ENCODE results near the gene CDK5R2.

DNA sequence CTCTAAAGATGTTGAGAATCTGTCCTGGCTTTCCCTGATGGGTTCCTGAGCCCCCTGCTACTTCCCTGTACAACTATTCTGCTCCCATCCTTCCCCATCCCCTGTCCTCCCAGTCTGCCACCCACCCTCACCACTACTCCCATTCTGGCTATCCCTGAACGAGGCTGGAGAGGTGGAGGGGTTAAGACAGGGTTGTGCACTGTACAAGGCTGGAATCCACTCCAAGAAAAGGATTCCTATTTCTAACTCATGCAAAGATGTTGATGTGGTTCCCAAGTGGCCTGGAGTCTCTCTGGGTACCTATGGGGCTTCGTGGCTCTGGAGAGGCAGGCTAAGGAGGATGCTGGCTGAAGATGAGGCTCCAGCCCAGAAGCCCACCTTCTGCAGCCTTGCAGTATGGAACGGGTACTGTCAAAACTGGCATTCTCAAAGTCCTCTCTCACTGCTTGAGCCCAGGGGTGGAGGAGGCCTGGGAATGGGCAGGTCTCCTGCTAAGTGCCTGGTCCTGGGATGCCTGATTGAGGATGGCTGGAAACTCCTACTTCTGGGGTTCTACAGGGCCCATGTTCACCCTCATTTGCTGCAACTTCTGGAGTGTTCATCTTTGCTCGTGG lies 26.8 kb downstream of the CDK5R2 start:
- TF ChIP-seq, protein P1, sequence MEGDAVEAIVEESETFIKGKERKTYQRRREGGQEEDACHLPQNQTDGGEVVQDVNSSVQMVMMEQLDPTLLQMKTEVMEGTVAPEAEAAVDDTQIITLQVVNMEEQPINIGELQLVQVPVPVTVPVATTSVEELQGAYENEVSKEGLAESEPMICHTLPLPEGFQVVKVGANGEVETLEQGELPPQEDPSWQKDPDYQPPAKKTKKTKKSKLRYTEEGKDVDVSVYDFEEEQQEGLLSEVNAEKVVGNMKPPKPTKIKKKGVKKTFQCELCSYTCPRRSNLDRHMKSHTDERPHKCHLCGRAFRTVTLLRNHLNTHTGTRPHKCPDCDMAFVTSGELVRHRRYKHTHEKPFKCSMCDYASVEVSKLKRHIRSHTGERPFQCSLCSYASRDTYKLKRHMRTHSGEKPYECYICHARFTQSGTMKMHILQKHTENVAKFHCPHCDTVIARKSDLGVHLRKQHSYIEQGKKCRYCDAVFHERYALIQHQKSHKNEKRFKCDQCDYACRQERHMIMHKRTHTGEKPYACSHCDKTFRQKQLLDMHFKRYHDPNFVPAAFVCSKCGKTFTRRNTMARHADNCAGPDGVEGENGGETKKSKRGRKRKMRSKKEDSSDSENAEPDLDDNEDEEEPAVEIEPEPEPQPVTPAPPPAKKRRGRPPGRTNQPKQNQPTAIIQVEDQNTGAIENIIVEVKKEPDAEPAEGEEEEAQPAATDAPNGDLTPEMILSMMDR (IDR thresholded peaks at IDR 0.05 in 2 of 3, conservative IDR thresholded peaks at IDR 0.05 in 1 of 3; ENCODE audit: borderline replicate concordance in 1 of 3, insufficient read depth in 1 of 3, low read depth in 2 of 3, low read length in 2 of 3), result no peak
- TF ChIP-seq POLR2AphosphoS5 (IDR thresholded peaks at IDR 0.05; ENCODE audit: low read depth, low read length), result no peak
- TF ChIP-seq POLR2A (IDR thresholded peaks at IDR 0.05; ENCODE audit: borderline replicate concordance, extremely low read depth, insufficient read depth, insufficient read length), result no peak
- no peak for TF ChIP-seq JUND (IDR thresholded peaks at IDR 0.05)
- TF ChIP-seq, protein P2, sequence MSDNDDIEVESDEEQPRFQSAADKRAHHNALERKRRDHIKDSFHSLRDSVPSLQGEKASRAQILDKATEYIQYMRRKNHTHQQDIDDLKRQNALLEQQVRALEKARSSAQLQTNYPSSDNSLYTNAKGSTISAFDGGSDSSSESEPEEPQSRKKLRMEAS (IDR thresholded peaks at IDR 0.05), result no peak
- TF ChIP-seq, protein P3, sequence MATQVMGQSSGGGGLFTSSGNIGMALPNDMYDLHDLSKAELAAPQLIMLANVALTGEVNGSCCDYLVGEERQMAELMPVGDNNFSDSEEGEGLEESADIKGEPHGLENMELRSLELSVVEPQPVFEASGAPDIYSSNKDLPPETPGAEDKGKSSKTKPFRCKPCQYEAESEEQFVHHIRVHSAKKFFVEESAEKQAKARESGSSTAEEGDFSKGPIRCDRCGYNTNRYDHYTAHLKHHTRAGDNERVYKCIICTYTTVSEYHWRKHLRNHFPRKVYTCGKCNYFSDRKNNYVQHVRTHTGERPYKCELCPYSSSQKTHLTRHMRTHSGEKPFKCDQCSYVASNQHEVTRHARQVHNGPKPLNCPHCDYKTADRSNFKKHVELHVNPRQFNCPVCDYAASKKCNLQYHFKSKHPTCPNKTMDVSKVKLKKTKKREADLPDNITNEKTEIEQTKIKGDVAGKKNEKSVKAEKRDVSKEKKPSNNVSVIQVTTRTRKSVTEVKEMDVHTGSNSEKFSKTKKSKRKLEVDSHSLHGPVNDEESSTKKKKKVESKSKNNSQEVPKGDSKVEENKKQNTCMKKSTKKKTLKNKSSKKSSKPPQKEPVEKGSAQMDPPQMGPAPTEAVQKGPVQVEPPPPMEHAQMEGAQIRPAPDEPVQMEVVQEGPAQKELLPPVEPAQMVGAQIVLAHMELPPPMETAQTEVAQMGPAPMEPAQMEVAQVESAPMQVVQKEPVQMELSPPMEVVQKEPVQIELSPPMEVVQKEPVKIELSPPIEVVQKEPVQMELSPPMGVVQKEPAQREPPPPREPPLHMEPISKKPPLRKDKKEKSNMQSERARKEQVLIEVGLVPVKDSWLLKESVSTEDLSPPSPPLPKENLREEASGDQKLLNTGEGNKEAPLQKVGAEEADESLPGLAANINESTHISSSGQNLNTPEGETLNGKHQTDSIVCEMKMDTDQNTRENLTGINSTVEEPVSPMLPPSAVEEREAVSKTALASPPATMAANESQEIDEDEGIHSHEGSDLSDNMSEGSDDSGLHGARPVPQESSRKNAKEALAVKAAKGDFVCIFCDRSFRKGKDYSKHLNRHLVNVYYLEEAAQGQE (IDR thresholded peaks at IDR 0.05; ENCODE audit: low read depth), result no peak
- no peak for TF ChIP-seq RAD21 (IDR thresholded peaks at IDR 0.05; ENCODE audit: low read depth)
- TF ChIP-seq SRF (IDR thresholded peaks at IDR 0.05; ENCODE audit: low read depth), result no peak
- TF ChIP-seq, protein P4, sequence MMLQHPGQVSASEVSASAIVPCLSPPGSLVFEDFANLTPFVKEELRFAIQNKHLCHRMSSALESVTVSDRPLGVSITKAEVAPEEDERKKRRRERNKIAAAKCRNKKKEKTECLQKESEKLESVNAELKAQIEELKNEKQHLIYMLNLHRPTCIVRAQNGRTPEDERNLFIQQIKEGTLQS (IDR thresholded peaks at IDR 0.05), result no peak
- TF ChIP-seq ZFX (IDR thresholded peaks at IDR 0.05), result no peak
- TF ChIP-seq EGR1 (IDR thresholded peaks at IDR 0.05; ENCODE audit: low read depth), result no peak
- TF ChIP-seq SP1 (IDR thresholded peaks at IDR 0.05; ENCODE audit: low read depth), result no peak
- TF ChIP-seq CEBPB (IDR thresholded peaks at IDR 0.05; ENCODE audit: low read depth), result no peak
- TF ChIP-seq EZH2 (IDR thresholded peaks at IDR 0.05), result no peak

Measured in HCT116 (cell line).